ENCODE results near the gene ERMP1. TPM values are rescaled to one million over a fixed set of nuclear protein-coding genes. Genes with fewer than 3 reads are reported as not detected.

ERMP1 gene
- polyA plus RNA-seq, 1 donor = 7.7 TPM

- DNase-seq = no peak
These were observed 59.5 kb downstream of the ERMP1 start for GRCh38 chr9:5773324-5773999.

GRCh38 chr9:5767968-5768932, 64.7 kb downstream of the ERMP1 start:
- no peak for DNase-seq

GRCh38 chr9:5764130-5764868, 68.6 kb downstream of the ERMP1 start:
- DNase-seq = no peak

- no peak for DNase-seq
These were observed 70.5 kb downstream of the ERMP1 start for GRCh38 chr9:5762421-5762820.

GRCh38 chr9:5760338-5760737, 72.6 kb downstream of the ERMP1 start:
- no peak for DNase-seq

- no peak for DNase-seq
These were observed 76.3 kb downstream of the ERMP1 start for GRCh38 chr9:5756633-5757032.

- no peak for DNase-seq
These were observed 82.3 kb downstream of the ERMP1 start for GRCh38 chr9:5750569-5750968.

- DNase-seq = no peak
These were observed 83.6 kb downstream of the ERMP1 start for GRCh38 chr9:5749306-5749705.

GRCh38 chr9:5748438-5748837, 84.5 kb downstream of the ERMP1 start:
- no peak for DNase-seq

GRCh38 chr9:5743109-5743508, 89.8 kb downstream of the ERMP1 start:
- no peak for DNase-seq

GRCh38 chr9:5736563-5737346, 96.2 kb downstream of the ERMP1 start:
- DNase-seq = no peak

- no peak for DNase-seq
These were observed 97.8 kb downstream of the ERMP1 start for GRCh38 chr9:5735072-5735471.

Other genes with a start within 250 kb of the ERMP1 start
- gene RIC1, start 204.0 kb downstream of the ERMP1 start, polyA plus RNA-seq (ENCODE audit: insufficient read length) = 15.2 TPM
- 1.4 TPM for gene MLANA, start 57.8 kb upstream of the ERMP1 start, polyA plus RNA-seq (ENCODE audit: insufficient read length)
- 14.7 TPM for gene RANBP6, start 182.5 kb upstream of the ERMP1 start, polyA plus RNA-seq (ENCODE audit: insufficient read length)